Muscle layer of duodenum (tissue), 2 donors: ENCODE results near the gene REX1BD.

Source experiments
- H3K27ac ChIP-seq: one replicate; pipeline ENCODE4 v1.7.0; 2013; ENCODE audit warnings: mild to moderate bottlenecking, low read length
- H3K27me3 ChIP-seq: one replicate; pipeline ENCODE4 v1.7.0; 2013; ENCODE audit warnings: low read depth, mild to moderate bottlenecking, control low read depth, low read length
- H3K36me3 ChIP-seq, 2 donors: one replicate each; pipeline ENCODE4 v1.7.0; 2013; ENCODE audit warnings: low read length in 2 of 2, control low read depth in 1 of 2, mild to moderate bottlenecking in 1 of 2; ENCODE audit not compliant: insufficient read depth in 2 of 2, control insufficient read depth in 1 of 2
- H3K4me1 ChIP-seq, 2 donors: one replicate each; pipeline ENCODE4 v1.7.0; 2013; ENCODE audit warnings: low read length in 2 of 2, mild to moderate bottlenecking in 2 of 2, control low read depth in 1 of 2, moderate library complexity in 1 of 2; ENCODE audit not compliant: insufficient read depth in 2 of 2, control insufficient read depth in 1 of 2
- H3K4me3 ChIP-seq, 2 donors: one replicate each; pipeline ENCODE4 v1.7.0; 2013; ENCODE audit warnings: low read length in 2 of 2, low read depth in 1 of 2, mild to moderate bottlenecking in 1 of 2
- H3K9me3 ChIP-seq, 2 donors: one replicate each; pipeline ENCODE4 v1.7.0; 2013; ENCODE audit warnings: low read length in 2 of 2, control low read depth in 1 of 2, mild to moderate bottlenecking in 1 of 2; ENCODE audit not compliant: control insufficient read depth in 1 of 2
- donor health status: healthy.

The REX1BD gene

GRCh38 chr19:18611327-18612050 lies 22.9 kb downstream of the REX1BD start:
- no peaks in the 10 kb centered on the region for H3K36me3 ChIP-seq
- no peak overlapping the region for H3K27ac ChIP-seq
- H3K27me3 ChIP-seq = peaks cover 67% of the 10 kb centered on the region
- no peaks in the 10 kb centered on the region for H3K9me3 ChIP-seq
- peak overlapping the region in 1 of 2 donors; percentile 78 for H3K4me3 ChIP-seq
- H3K4me1 ChIP-seq = peaks cover 0 to 42% of the 10 kb centered on the region in 2 donors

DNA sequence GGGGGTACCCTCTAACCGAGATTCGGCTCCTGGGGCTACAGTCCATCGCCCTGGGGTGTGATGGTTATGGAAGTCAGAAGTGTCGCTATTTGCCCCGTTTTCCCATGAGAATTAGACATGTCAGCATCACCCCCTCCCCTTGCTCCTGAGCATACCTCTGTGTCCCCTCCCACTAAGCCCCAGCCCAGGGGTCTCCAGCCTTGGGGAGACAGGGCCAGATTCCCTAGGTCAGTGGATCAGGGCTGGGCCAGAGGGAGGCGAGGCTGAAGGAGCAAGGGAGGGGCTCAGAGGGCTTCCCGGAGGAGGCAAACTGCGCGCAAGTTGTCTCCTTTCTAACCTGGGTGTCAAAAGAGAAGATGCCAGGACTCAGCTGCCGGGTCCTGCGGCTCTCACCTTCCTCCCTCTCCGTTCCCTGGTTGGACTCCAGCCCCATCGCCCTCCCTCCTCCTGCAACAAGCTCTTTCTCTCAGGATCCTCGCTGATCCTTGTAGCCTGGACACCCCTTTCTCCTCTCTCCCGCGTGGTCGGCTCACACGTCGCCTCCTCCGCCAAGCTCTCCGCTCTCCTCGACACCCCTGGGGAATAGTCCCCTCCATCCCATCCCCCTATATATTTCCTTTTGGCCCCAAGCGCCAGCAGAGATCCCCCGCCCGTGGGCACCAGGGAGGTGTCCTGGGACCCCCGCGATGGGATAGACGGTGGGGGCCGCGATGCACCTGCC lies 23.6 kb downstream of the REX1BD start:
- H3K4me3 ChIP-seq = peak overlapping the region; percentile 21 to 78
- peaks cover 67% of the 10 kb centered on the region for H3K27me3 ChIP-seq
- H3K36me3 ChIP-seq = no peaks in the 10 kb centered on the region
- peaks cover 0 to 38% of the 10 kb centered on the region in 2 donors for H3K4me1 ChIP-seq
- H3K27ac ChIP-seq = no peak overlapping the region
- H3K9me3 ChIP-seq = no peaks in the 10 kb centered on the region

DNA sequence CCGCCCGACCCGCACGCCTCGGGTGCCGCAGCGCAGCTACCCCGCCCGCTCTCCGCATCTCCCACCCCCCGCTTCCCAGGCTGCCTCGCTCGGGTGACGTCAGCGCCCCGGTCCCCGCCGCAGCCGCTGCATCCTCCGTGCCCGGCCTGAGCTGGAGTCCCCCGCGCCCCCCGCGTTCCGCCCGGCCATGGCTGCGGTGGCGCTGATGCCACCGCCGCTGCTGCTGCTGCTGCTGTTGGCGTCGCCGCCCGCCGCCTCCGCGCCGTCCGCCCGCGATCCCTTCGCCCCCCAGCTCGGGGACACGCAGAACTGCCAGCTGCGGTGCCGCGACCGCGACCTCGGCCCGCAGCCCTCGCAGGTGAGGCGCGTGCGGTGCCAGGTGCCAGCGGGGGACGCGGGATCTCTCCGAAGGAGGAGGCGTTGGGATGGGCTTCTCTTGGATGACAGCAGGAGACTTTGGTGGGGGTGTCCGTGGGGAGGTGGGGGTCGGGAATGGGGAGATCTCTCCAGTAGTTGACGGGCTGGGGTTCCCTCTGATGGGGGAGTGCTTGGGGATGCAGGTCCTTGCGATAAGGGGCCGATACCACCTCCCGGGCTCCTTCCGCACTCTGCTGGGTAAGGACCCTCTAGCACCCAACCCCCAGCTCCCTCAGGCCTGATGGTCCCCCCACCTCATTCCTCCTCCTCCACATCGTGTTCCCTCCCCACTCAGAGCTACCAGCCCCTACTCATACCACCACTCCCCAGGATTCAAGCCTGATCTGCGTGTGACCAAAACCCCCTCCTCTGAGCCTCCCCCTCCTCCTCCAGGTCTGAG lies 24.4 kb downstream of the REX1BD start, which contains the start of gene TMEM59L:
TSS of gene TMEM59L (plus strand) at position 99 of the 817 bp plus-strand sequence. CDS start at position 188, 89 bp downstream.
- H3K27me3 ChIP-seq = peaks cover 59% of the 10 kb centered on the region
- peak within 1 kb of the TSS; percentile 21 to 78 for H3K4me3 ChIP-seq
- H3K9me3 ChIP-seq = no peaks in the 10 kb centered on the region
- H3K4me1 ChIP-seq = peaks cover 0 to 30% of the 10 kb centered on the region in 2 donors
- no peak within 1 kb of the TSS for H3K27ac ChIP-seq
- no peaks in the 10 kb centered on the region for H3K36me3 ChIP-seq

GRCh38 chr19:18613589-18614234 lies 25.1 kb downstream of the REX1BD start:
- no peak overlapping the region for H3K4me3 ChIP-seq
- H3K27ac ChIP-seq = no peak overlapping the region
- H3K27me3 ChIP-seq = peaks cover 52% of the 10 kb centered on the region
- no peaks in the 10 kb centered on the region for H3K36me3 ChIP-seq
- H3K9me3 ChIP-seq = no peaks in the 10 kb centered on the region
- peaks cover 0 to 29% of the 10 kb centered on the region in 2 donors for H3K4me1 ChIP-seq

DNA sequence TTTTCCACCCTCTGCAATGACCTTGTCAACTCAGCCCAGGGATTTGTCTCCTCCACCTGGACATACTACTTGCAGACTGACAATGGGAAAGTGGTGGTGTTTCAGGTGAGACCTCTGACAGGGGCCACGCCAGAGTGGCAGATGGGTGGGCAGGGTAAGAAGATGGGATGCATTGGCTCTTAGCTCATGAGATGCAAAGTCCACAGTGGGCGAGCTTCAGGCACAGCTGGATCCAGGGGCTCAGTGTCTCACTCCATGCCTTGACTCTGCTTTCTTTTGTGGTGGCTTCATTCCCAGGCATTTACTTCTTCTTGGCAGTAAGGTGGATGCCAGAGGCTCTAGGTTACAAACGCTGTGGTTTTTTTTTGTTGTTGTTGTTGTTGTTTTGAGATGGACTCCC lies 27.4 kb downstream of the REX1BD start:
- H3K4me3 ChIP-seq = no peak overlapping the region
- no peaks in the 10 kb centered on the region for H3K36me3 ChIP-seq
- H3K4me1 ChIP-seq = peaks cover 0 to 24% of the 10 kb centered on the region in 2 donors
- no peaks in the 10 kb centered on the region for H3K9me3 ChIP-seq
- no peak overlapping the region for H3K27ac ChIP-seq
- H3K27me3 ChIP-seq = peaks cover 34% of the 10 kb centered on the region

GRCh38 chr19:18617562-18617961 lies 29.0 kb downstream of the REX1BD start:
- Histone ChIP-seq H3K27me3 (peaks cover 22% of the 10 kb centered on the region), H3K4me3 (no peak overlapping the region), H3K4me1 (peaks cover 0 to 9% of the 10 kb centered on the region in 2 donors), H3K9me3 (no peaks in the 10 kb centered on the region), H3K36me3 (no peaks in the 10 kb centered on the region), H3K27ac (no peak overlapping the region)

DNA sequence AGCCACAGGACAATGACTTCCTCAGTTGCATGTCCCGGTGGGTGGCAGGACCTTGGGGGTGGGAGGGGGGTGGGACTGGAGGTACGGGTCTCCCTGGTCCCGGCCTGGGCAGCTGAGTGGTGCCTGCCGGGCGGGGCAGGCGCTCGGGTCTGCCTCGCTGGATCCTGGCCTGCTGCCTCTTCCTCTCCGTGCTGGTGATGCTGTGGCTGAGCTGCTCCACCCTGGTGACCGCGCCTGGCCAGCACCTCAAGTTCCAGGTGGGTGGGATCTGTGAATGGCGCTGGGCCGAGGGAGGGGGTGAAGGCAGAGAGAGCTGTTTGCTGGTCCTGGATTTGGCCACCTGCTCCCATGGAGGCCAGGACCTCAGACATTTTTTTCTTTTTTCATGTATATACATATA lies 29.6 kb downstream of the REX1BD start:
- Histone ChIP-seq H3K27me3 (peaks cover 17% of the 10 kb centered on the region), H3K27ac (no peak overlapping the region), H3K4me3 (no peak overlapping the region), H3K4me1 (peaks cover 0 to 2% of the 10 kb centered on the region in 2 donors), H3K9me3 (no peaks in the 10 kb centered on the region), H3K36me3 (no peaks in the 10 kb centered on the region)

DNA sequence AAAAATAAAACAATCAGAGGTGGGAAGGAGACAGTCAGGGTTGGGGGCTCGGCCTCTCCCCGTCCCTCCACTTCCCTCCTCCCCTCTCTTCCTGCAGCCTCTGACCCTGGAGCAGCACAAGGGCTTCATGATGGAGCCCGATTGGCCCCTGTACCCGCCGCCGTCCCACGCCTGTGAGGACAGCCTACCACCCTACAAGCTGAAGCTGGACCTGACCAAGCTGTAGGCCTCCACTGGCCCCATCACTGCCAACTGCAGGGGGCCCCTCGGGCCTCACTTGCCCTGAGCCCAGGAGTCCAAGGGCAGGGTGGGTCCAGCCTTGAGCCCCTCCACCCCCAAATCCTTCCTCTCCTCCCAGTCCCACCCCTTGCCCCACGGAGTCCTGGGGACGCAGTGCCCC lies 31.7 kb downstream of the REX1BD start:
- Histone ChIP-seq H3K27ac (no peak overlapping the region), H3K4me1 (no peaks in the 10 kb centered on the region), H3K4me3 (no peak overlapping the region), H3K27me3 (peaks cover 4% of the 10 kb centered on the region), H3K9me3 (no peaks in the 10 kb centered on the region), H3K36me3 (no peaks in the 10 kb centered on the region)

GRCh38 chr19:18620902-18621301 lies 32.3 kb downstream of the REX1BD start:
- H3K27ac ChIP-seq = no peak overlapping the region

GRCh38 chr19:18626906-18627305 lies 38.3 kb downstream of the REX1BD start:
- Histone ChIP-seq H3K36me3 (no peaks in the 10 kb centered on the region), H3K27ac (no peak overlapping the region), H3K27me3 (no peaks in the 10 kb centered on the region), H3K9me3 (no peaks in the 10 kb centered on the region), H3K4me1 (no peaks in the 10 kb centered on the region), H3K4me3 (no peak overlapping the region)

More at GRCh38 chr19:18620902-18621301, 32.3 kb downstream of the REX1BD start:
- H3K36me3 ChIP-seq = no peaks in the 10 kb centered on the region
- no peaks in the 10 kb centered on the region for H3K4me1 ChIP-seq
- no peak overlapping the region for H3K4me3 ChIP-seq
- peaks cover 3% of the 10 kb centered on the region for H3K27me3 ChIP-seq
- no peaks in the 10 kb centered on the region for H3K9me3 ChIP-seq
